Measurements from ENCODE around the gene SUPT3H. TPM values are rescaled to one million over a fixed set of nuclear protein-coding genes. Genes with fewer than 3 reads are reported as not detected.

The SUPT3H gene
- total RNA-seq, 1 experiment from 2014 or later = 12.7 TPM

GRCh38 chr6:45320349-45320748, 57.4 kb downstream of the SUPT3H start:
- Mint-ChIP-seq H3K9me3 (ENCODE audit: unreplicated experiment) (peaks cover 11% of the 10 kb centered on the region), H3K27ac (ENCODE audit: low read depth, unreplicated experiment) (no peak overlapping the region), H3K4me3 (ENCODE audit: unreplicated experiment) (no peak overlapping the region), H3K4me1 (ENCODE audit: insufficient read depth, unreplicated experiment) (no peaks in the 10 kb centered on the region), H3K36me3 (ENCODE audit: insufficient read depth, unreplicated experiment) (no peaks in the 10 kb centered on the region), H3K27me3 (ENCODE audit: insufficient read depth, unreplicated experiment) (no peaks in the 10 kb centered on the region)
- ChIA-PET CTCF (no interaction called here), POLR2A (no interaction called here)
- intact Hi-C loops (cut with micrococcal nuclease) = no loop called here
- no peak for DNase-seq (ENCODE audit: unreplicated experiment)
- BruUV-seq (replicated peaks) = no TSS peak
- TF ChIP-seq, protein P1, sequence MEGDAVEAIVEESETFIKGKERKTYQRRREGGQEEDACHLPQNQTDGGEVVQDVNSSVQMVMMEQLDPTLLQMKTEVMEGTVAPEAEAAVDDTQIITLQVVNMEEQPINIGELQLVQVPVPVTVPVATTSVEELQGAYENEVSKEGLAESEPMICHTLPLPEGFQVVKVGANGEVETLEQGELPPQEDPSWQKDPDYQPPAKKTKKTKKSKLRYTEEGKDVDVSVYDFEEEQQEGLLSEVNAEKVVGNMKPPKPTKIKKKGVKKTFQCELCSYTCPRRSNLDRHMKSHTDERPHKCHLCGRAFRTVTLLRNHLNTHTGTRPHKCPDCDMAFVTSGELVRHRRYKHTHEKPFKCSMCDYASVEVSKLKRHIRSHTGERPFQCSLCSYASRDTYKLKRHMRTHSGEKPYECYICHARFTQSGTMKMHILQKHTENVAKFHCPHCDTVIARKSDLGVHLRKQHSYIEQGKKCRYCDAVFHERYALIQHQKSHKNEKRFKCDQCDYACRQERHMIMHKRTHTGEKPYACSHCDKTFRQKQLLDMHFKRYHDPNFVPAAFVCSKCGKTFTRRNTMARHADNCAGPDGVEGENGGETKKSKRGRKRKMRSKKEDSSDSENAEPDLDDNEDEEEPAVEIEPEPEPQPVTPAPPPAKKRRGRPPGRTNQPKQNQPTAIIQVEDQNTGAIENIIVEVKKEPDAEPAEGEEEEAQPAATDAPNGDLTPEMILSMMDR (IDR thresholded peaks at IDR 0.05; ENCODE audit: unreplicated experiment) = no peak

GRCh38 chr6:45314146-45314545, 63.6 kb downstream of the SUPT3H start:
- DNase-seq (ENCODE audit: unreplicated experiment) = no peak
- Mint-ChIP-seq H3K27me3 (ENCODE audit: insufficient read depth, unreplicated experiment) (no peaks in the 10 kb centered on the region), H3K36me3 (ENCODE audit: insufficient read depth, unreplicated experiment) (no peaks in the 10 kb centered on the region), H3K4me1 (ENCODE audit: insufficient read depth, unreplicated experiment) (no peaks in the 10 kb centered on the region), H3K4me3 (ENCODE audit: unreplicated experiment) (no peak overlapping the region), H3K9me3 (ENCODE audit: unreplicated experiment) (peaks cover 11% of the 10 kb centered on the region), H3K27ac (ENCODE audit: low read depth, unreplicated experiment) (no peak overlapping the region)
- ChIA-PET CTCF (no interaction called here), POLR2A (no interaction called here)
- BruUV-seq (replicated peaks) = no TSS peak
- TF ChIP-seq, protein P1 (IDR thresholded peaks at IDR 0.05; ENCODE audit: unreplicated experiment) = no peak
- intact Hi-C loops (cut with micrococcal nuclease) = no loop called here

DNA sequence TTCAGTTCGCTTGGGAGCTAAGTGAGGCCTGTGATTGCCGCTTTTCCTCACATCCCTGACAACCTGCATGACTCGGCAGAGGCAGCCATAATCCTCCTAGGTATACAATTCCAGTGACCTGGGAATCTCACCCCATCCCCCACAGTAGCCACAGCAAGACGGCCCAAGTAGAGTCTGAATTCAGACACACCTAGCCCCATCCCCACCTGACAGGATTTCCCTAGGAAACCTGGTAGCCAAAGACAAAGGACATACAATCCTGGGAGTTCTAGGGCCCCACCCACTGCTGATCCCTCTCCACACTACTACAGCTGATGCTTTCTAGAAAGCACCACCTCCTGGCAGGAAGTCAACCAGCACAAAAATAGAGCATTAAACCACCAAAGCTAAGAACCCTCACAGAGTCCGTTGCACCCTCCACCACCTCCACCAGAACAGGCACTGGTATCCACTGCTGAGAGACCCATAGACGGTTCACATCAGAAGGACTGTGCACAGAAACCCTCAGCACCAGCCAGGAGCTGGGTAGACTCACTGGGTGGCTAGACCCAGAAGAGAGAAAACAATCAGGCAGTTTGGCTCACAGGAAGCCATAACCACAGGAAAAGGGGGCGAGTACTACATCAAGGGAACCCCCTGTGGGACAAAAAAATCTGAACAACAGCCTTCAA, 67.5 kb downstream of the SUPT3H start:
- Mint-ChIP-seq H3K27me3 (ENCODE audit: insufficient read depth, unreplicated experiment) (no peaks in the 10 kb centered on the region), H3K27ac (ENCODE audit: low read depth, unreplicated experiment) (no peak overlapping the region), H3K9me3 (ENCODE audit: unreplicated experiment) (no peaks in the 10 kb centered on the region), H3K4me1 (ENCODE audit: insufficient read depth, unreplicated experiment) (no peaks in the 10 kb centered on the region), H3K36me3 (ENCODE audit: insufficient read depth, unreplicated experiment) (no peaks in the 10 kb centered on the region), H3K4me3 (ENCODE audit: unreplicated experiment) (no peak overlapping the region)
- BruUV-seq (replicated peaks) = no TSS peak
- DNase-seq (ENCODE audit: unreplicated experiment) = peak; percentile 1
- intact Hi-C loops (cut with micrococcal nuclease) = no loop called here
- CTCF ChIA-PET = no interaction called here
- POLR2A ChIA-PET = interaction anchor here (0.6 kb wide), 1 partner anchor 67 kb away, joined by 3 read pairs; no protein-coding TSS in a partner anchor
- TF ChIP-seq, protein P1 (IDR thresholded peaks at IDR 0.05; ENCODE audit: unreplicated experiment) = no peak

GRCh38 chr6:45305546-45305945, 72.2 kb downstream of the SUPT3H start:
- TF ChIP-seq, protein P1 (IDR thresholded peaks at IDR 0.05; ENCODE audit: unreplicated experiment) = no peak
- DNase-seq (ENCODE audit: unreplicated experiment) = no peak
- POLR2A ChIA-PET = no interaction called here
- Mint-ChIP-seq H3K4me1 (ENCODE audit: insufficient read depth, unreplicated experiment) (no peaks in the 10 kb centered on the region), H3K9me3 (ENCODE audit: unreplicated experiment) (no peaks in the 10 kb centered on the region), H3K27ac (ENCODE audit: low read depth, unreplicated experiment) (no peak overlapping the region), H3K27me3 (ENCODE audit: insufficient read depth, unreplicated experiment) (no peaks in the 10 kb centered on the region), H3K36me3 (ENCODE audit: insufficient read depth, unreplicated experiment) (no peaks in the 10 kb centered on the region), H3K4me3 (ENCODE audit: unreplicated experiment) (no peak overlapping the region)
- no TSS peak for BruUV-seq (replicated peaks)
- intact Hi-C loops (cut with micrococcal nuclease) = no loop called here
- CTCF ChIA-PET = interaction anchor here (0.7 kb wide), 1 partner anchor 10 kb away, joined by 3 read pairs; no protein-coding TSS in a partner anchor

Data from MCF 10A (cell line).